K562 (cell line): ENCODE measurements around the gene GATAD2B. TPM values are rescaled to one million over a fixed set of nuclear protein-coding genes. Genes with fewer than 3 reads are reported as not detected.

Experiments
- FOXA3 ChIP-seq, 2 experiments: fragments of 450-650 bp in 1 of 2; sonication (generic) in 1 of 2; formaldehyde crosslinking; IDR thresholded peaks in 1 of 2; conservative IDR thresholded peaks in 1 of 2; 2 replicates each; pipeline versions ENCODE4 v1.4.0 to v1.8.0; 2020 to 2022; ENCODE audit warnings: mild to moderate bottlenecking in 2 of 2, missing genetic modification reagents in 1 of 2
- KDM5B ChIP-seq: fragments of 200-600 bp; sonication (generic); IDR thresholded peaks from 2 replicates; pipeline ENCODE4 v1.6.1; 2012; ENCODE audit warnings: low read depth, mild to moderate bottlenecking, moderate library complexity, low read length, control low read depth, inconsistent platforms; ENCODE audit not compliant: insufficient replicate concordance
- MCM5 ChIP-seq: fragments of 450-650 bp; IDR thresholded peaks from 2 replicates; pipeline ENCODE4 v1.6.1; 2016; ENCODE audit warnings: low read depth
- POLR2AphosphoS2 ChIP-seq: IDR thresholded peaks from 2 replicates; pipeline ENCODE4 v1.6.1; 2012; ENCODE audit warnings: low read length, improper control_type of control experiment
- RB1 ChIP-seq: fragments of 450-650 bp; IDR thresholded peaks from 2 replicates; pipeline ENCODE4 v1.6.1; 2017; ENCODE audit warnings: low read depth, mild to moderate bottlenecking
- THRAP3 ChIP-seq: fragments of 450-650 bp; IDR thresholded peaks from 2 replicates; pipeline ENCODE4 v1.6.1; 2016; ENCODE audit warnings: mild to moderate bottlenecking, inconsistent platforms, borderline replicate concordance
- ZBTB17 ChIP-seq: fragments of 450-650 bp; formaldehyde crosslinking; IDR thresholded peaks from 2 replicates; pipeline ENCODE4 v1.4.0; 2020; ENCODE audit warnings: mild to moderate bottlenecking
- ZNF175 ChIP-seq: fragments of 200-800 bp; sonication (Bioruptor generic); IDR thresholded peaks from 2 replicates; pipeline ENCODE4 v1.6.1; 2016; ENCODE audit warnings: low read depth, mild to moderate bottlenecking, missing genetic modification characterization, missing compliant biosample characterization
- ZNF197 ChIP-seq: fragments of 200-800 bp; sonication (Bioruptor generic); IDR thresholded peaks from 2 replicates; pipeline ENCODE4 v1.6.1; 2016; ENCODE audit warnings: low read depth, missing genetic modification characterization, missing compliant biosample characterization
- ZNF407 ChIP-seq: fragments of 450-650 bp; IDR thresholded peaks from 2 replicates; pipeline ENCODE4 v1.6.1; 2016; ENCODE audit warnings: low read depth
- polyA plus RNA-seq, 8 experiments: library from polyadenylated mRNA; depleted of rRNA in 4 of 8; stranded (reverse) in 5 of 8; unstranded in 3 of 8; fragments of >200 nt; fragmentation: Nextera tagmentation in 2 of 8; fragmentation: Illumina TruSeq in 1 of 8; extraction: Ambion mirVana in 2 of 8; extraction: Trizol in 1 of 8; gene quantifications; 2 replicates each; pipeline versions ENCODE4 v1.2.1 to v1.2.3, GENCODE V29; 2011 to 2014; ENCODE audit warnings: inconsistent platforms in 1 of 8, missing spikeins in 1 of 8
- total RNA-seq, 7 experiments: library from RNA; depleted of rRNA in 6 of 7; stranded (reverse); fragments of >200 nt in 6 of 7; fragmentation: Illumina TruSeq in 2 of 7; extraction: Trizol in 2 of 7; gene quantifications; 2 replicates each; pipeline versions ENCODE4 v1.2.1 to v1.2.3, GENCODE V29; 2011 to 2021; ENCODE audit warnings: low replicate concordance in 1 of 7
- TF ChIP-seq, protein P1 (sequence below): sonication (generic); formaldehyde crosslinking; IDR thresholded peaks from 2 replicates; pipeline ENCODE4 v1.8.1; 2023; ENCODE audit warnings: mild to moderate bottlenecking, missing genetic modification reagents
- TF ChIP-seq, protein P2 (sequence below), 2 experiments: fragments of 450-650 bp; IDR thresholded peaks; 2 replicates each; pipeline ENCODE4 v1.6.1; 2016

GATAD2B gene
- total and polyA plus RNA-seq, 9 of the 15 experiments (the other 6 are each of a cell fraction or from before 2014, with no cell fraction given): 1.5 to 40.2 (median 4.9) TPM

DNA sequence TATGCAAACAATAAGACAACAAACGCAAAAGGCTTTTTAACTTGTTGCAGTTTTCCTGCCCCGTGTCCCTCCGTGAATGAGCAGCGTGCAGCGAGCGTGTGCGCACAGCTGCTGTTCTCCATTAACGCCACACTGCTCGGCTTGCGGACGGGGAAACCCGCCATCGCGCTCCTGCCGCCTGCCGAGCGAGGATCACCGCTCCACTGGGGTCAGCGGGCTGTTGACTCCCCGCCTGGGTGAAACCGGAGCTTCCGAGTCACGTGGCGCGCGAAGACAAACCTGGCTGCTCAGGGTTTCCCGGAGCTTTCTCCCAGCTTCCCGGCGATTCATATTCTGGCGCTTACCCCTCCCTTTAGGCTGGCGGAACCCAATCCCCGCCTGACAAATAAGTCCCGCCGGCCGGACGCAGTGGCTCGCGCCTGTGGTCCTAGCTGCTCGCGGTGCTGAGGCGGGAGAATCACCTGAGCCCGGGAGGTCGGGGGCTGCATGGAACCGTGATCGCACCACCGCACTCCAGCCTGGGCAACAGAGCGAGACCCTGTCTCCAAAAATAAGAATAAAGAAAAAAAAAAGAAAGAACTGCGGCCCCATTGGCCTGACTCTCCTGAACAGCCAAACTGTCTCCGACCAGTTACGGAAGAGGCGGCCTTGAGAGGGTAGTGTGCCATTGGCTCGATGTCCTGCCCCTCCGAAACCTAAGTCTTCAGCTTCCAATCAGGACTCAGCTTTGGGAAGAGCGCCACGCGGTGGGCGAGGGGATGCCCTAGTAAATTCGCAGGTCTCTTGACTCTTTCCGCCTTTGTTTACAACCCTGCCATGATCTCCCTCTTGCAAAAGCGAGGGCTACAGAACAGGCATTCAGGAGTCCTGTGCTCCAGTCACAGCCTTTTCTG, 44.6 kb upstream of the GATAD2B start, which contains the start of gene CREB3L4 (continued):
- peak; percentile 88 for TF ChIP-seq KDM5B
- TF ChIP-seq, protein P1, sequence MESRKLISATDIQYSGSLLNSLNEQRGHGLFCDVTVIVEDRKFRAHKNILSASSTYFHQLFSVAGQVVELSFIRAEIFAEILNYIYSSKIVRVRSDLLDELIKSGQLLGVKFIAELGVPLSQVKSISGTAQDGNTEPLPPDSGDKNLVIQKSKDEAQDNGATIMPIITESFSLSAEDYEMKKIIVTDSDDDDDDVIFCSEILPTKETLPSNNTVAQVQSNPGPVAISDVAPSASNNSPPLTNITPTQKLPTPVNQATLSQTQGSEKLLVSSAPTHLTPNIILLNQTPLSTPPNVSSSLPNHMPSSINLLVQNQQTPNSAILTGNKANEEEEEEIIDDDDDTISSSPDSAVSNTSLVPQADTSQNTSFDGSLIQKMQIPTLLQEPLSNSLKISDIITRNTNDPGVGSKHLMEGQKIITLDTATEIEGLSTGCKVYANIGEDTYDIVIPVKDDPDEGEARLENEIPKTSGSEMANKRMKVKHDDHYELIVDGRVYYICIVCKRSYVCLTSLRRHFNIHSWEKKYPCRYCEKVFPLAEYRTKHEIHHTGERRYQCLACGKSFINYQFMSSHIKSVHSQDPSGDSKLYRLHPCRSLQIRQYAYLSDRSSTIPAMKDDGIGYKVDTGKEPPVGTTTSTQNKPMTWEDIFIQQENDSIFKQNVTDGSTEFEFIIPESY (CRISPR knock-in tag): peak; percentile 54; the same call in 1 of the 2 replicates
- peak; percentile 86 for TF ChIP-seq ZBTB17 (CRISPR knock-in tag)
- TF ChIP-seq THRAP3: no peak
- TF ChIP-seq ZNF407: no peak
- TF ChIP-seq MCM5: no peak
- TF ChIP-seq POLR2AphosphoS2: peak; percentile 46; the same call in 1 of the 2 replicates
- TF ChIP-seq ZNF175 (CRISPR knock-in tag): 0 out of 2 replicates have a peak, but pooled peaks have one; percentile 3
- 0 out of 2 replicates have a peak, but pooled peaks have one; percentile 47 for TF ChIP-seq ZNF197 (CRISPR knock-in tag)
- TF ChIP-seq, protein P2, sequence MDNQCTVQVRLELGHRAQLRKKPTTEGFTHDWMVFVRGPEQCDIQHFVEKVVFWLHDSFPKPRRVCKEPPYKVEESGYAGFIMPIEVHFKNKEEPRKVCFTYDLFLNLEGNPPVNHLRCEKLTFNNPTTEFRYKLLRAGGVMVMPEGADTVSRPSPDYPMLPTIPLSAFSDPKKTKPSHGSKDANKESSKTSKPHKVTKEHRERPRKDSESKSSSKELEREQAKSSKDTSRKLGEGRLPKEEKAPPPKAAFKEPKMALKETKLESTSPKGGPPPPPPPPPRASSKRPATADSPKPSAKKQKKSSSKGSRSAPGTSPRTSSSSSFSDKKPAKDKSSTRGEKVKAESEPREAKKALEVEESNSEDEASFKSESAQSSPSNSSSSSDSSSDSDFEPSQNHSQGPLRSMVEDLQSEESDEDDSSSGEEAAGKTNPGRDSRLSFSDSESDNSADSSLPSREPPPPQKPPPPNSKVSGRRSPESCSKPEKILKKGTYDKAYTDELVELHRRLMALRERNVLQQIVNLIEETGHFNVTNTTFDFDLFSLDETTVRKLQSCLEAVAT (IDR thresholded peaks at IDR 0.05): peak; percentile 81 to 91; a peak in 3 of 4 replicates
- TF ChIP-seq RB1: peak; percentile 84
- peak in 1 of 2 experiments; percentile 56; a peak in 2 of 4 replicates for TF ChIP-seq FOXA3 (CRISPR knock-in tag; conservative IDR thresholded peaks at IDR 0.05 in 1 of 2, IDR thresholded peaks at IDR 0.05 in 1 of 2)
